Tibial artery (tissue), 4 donors: ENCODE measurements around the gene RFPL4A.
"Not testable (repeated sequence)": the region's sequence is repeated elsewhere in the genome, so short reads cannot be mapped to it uniquely, and the experiment has no call there.

Source experiments
- DNase-seq, 2 donors: peaks; one replicate each; pipeline ENCODE4 v3.0.0-alpha.2; 2019
- H3K27ac ChIP-seq, 2 donors: fragments of 200-600 bp; sonication (generic) in 1 of 2; 1 replicate in 1 of 2; 2 replicates in 1 of 2; pipeline ENCODE4 v1.5.1; 2018 to 2019; ENCODE audit warnings: mild to moderate bottlenecking in 1 of 2
- H3K27me3 ChIP-seq, 2 donors: fragments of 200-600 bp; sonication (generic) in 1 of 2; one replicate each; pipeline versions ENCODE4 v1.5.1 to v1.6.0; 2016 to 2019
- H3K36me3 ChIP-seq, 3 donors: fragments of 200-600 bp; sonication (generic) in 2 of 3; one replicate each; pipeline ENCODE4 v1.5.1; 2016 to 2019; ENCODE audit warnings: mild to moderate bottlenecking in 2 of 3
- H3K4me1 ChIP-seq, 4 donors: fragments of 200-600 bp; sonication (generic) in 2 of 4; 1 replicate in 3 of 4; 2 replicates in 1 of 4; pipeline ENCODE4 v1.5.1; 2016 to 2019
- H3K4me3 ChIP-seq, 2 donors: fragments of 200-600 bp; sonication (generic) in 1 of 2; 1 replicate in 1 of 2; 2 replicates in 1 of 2; pipeline ENCODE4 v1.5.1; 2018 to 2019; ENCODE audit warnings: mild to moderate bottlenecking in 2 of 2
- H3K9me3 ChIP-seq, 3 donors: fragments of 200-600 bp; sonication (generic) in 1 of 3; one replicate each; pipeline ENCODE4 v1.5.1; 2016 to 2019
- intact Hi-C: fragments of 100-400 bp; cut with DNase I; formaldehyde crosslinking; loops from one replicate; pipeline ENCODE4 v1.15.0; 2023; ENCODE audit warnings: low total_unique reads
- TF ChIP-seq, protein P1 (sequence below), 2 experiments: fragments of 200-600 bp in 1 of 2; fragments of 450-650 bp in 1 of 2; IDR thresholded peaks; one replicate each; pipeline ENCODE4 v1.5.1; 2017 to 2019; ENCODE audit warnings: antibody characterized with exemption in 2 of 2, mild to moderate bottlenecking in 1 of 2, moderate library complexity in 1 of 2

RFPL4A gene

DNA sequence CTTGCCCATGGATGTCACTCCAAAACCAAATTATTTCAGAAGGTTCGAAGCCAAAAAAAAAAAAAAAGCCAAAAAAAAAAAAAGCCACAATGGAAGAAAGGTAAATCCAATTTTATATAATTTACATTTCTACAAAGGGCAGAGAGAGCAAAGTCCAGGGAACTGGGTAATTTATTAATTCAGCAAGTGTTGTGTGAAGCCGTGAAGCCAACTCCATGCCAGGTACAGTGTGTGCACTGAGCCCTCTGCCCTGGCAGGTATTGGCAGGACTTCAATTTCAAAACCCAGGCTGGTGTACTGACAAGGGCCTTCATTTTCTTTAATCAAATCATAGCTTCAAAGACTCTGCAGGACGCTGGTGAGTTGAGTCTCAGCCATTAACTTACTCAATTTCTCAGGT, 5.5 kb upstream of the RFPL4A start:
- H3K27me3 ChIP-seq, result no peaks in the 10 kb centered on the region
- TF ChIP-seq, protein P1, sequence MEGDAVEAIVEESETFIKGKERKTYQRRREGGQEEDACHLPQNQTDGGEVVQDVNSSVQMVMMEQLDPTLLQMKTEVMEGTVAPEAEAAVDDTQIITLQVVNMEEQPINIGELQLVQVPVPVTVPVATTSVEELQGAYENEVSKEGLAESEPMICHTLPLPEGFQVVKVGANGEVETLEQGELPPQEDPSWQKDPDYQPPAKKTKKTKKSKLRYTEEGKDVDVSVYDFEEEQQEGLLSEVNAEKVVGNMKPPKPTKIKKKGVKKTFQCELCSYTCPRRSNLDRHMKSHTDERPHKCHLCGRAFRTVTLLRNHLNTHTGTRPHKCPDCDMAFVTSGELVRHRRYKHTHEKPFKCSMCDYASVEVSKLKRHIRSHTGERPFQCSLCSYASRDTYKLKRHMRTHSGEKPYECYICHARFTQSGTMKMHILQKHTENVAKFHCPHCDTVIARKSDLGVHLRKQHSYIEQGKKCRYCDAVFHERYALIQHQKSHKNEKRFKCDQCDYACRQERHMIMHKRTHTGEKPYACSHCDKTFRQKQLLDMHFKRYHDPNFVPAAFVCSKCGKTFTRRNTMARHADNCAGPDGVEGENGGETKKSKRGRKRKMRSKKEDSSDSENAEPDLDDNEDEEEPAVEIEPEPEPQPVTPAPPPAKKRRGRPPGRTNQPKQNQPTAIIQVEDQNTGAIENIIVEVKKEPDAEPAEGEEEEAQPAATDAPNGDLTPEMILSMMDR (IDR thresholded peaks at IDR 0.05), result no peak
- no peak overlapping the region for H3K4me3 ChIP-seq
- DNase-seq, result no peak
- H3K9me3 ChIP-seq, result no peaks in the 10 kb centered on the region
- intact Hi-C loops, result no loop called here
- H3K4me1 ChIP-seq, result no peaks in the 10 kb centered on the region
- H3K27ac ChIP-seq, result no peak overlapping the region
- no peaks in the 10 kb centered on the region for H3K36me3 ChIP-seq

DNA sequence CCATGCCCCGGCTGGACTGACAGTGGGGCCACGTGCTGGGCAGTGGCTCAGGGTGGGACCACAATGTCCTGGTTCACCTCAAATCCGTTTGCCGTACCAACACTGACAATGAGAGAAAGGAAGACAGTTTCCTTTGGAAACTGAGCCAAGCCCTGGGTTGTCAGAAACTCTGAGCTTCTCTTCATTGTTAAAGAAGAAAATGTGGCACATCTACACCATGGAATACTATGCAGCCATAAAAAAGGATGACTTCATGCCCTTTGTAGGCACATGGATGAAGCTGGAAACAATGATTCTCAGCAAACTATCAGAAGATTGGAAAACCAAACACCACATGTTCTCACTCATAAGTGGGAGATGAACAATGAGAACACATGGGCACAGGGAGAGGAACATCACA, 2.1 kb upstream of the RFPL4A start:
- H3K27me3 ChIP-seq, H3K9me3 ChIP-seq, H3K36me3 ChIP-seq, H3K27ac ChIP-seq, DNase-seq, H3K4me1 ChIP-seq, H3K4me3 ChIP-seq, intact Hi-C loops: not testable (repeated sequence)

DNA sequence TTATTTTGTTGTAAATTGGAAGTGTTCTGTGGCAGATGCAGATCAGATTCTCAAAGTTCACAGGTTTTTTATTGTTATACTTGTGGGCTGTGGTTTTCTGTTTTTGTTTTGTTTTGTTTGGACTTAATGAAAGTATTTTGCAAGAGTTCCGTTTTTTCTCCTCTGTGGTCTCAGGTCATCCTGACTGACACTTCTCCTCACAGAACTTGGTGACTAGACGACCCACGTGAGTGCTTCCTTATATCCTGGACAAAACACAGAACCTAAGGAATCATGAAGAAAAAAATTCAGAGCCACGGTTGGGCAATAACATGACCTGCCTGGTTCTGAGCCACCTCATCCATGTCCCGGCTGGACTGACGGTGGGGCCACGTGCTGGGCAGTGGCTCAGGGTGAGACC, 7.6 kb downstream of the RFPL4A start:
- no peaks in the 10 kb centered on the region for H3K4me1 ChIP-seq
- H3K27ac ChIP-seq, result no peak overlapping the region
- no peak overlapping the region for H3K4me3 ChIP-seq
- no peaks in the 10 kb centered on the region for H3K36me3 ChIP-seq
- H3K9me3 ChIP-seq, result peaks cover 0 to 4% (median 0%) of the 10 kb centered on the region in 3 donors
- intact Hi-C loops, result no loop called here
- H3K27me3 ChIP-seq, result no peaks in the 10 kb centered on the region
- DNase-seq, result no peak
- TF ChIP-seq, protein P1 (IDR thresholded peaks at IDR 0.05), result no peak

DNA sequence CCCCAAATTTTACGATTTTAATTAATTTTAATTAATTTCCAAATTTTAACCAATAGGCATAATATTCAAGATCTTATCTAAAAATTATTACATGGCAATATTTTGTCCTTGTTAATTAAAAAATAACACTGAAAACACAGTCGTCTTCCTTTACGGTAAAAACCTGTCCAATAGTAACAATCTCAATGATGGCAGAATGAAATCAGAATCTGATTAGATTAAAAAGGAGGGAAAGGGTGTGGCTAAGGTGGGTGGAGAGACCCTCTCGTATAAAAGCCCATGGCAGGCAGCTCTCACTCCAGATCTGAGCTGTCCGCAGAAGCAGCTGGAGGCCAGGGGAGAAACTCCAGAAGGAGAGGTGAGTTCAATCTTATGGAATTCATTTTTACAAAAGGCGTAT, 9.9 kb downstream of the RFPL4A start, which contains the start of gene RFPL4AL1:
RFPL4AL1 (plus strand) TSS at position 301 of the 400 bp plus-strand sequence. CDS start 2,687 bp downstream, outside the sequence.
- H3K9me3 ChIP-seq, H3K4me3 ChIP-seq, H3K36me3 ChIP-seq, DNase-seq, H3K27me3 ChIP-seq, intact Hi-C loops, H3K4me1 ChIP-seq, H3K27ac ChIP-seq: not testable (repeated sequence)

DNA sequence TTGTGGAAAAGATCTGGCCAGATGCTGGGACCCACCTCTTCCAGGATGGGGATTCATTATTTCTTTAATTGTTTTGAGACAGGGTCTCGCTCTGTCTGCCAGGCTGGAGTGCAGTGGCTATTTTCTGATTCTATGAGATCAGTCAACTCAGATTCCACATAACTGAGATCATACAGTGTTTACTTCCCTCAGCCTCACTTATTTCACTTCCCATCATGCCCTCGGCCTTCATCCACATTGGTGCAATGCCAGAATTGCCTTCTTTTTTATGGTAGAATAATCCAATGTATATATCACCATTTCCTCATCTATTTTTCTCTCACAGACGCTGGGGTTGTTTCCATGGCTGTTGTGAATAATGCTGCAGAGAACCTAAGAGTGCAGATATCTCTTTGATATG, 10.7 kb downstream of the RFPL4A start:
- H3K36me3 ChIP-seq, H3K4me1 ChIP-seq, intact Hi-C loops, H3K27me3 ChIP-seq, H3K9me3 ChIP-seq, H3K27ac ChIP-seq, H3K4me3 ChIP-seq, DNase-seq: not testable (repeated sequence)

DNA sequence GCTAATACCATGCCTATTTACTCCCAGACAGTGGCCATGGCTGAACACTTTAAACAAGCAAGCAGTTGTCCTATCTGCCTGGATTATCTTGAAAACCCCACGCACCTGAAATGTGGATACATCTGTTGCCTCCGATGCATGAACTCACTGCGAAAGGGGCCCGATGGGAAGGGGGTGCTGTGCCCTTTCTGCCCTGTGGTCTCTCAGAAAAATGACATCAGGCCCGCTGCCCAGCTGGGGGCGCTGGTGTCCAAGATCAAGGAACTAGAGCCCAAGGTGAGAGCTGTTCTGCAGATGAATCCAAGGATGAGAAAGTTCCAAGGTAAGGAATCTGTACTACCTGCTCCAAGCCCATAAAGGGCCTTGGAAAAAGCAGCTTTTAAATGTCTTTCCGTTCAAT, 18.6 kb downstream of the RFPL4A start:
- Histone ChIP-seq H3K4me1 (no peaks in the 10 kb centered on the region), H3K9me3 (no peaks in the 10 kb centered on the region), H3K4me3 (no peak overlapping the region), H3K36me3 (no peaks in the 10 kb centered on the region), H3K27me3 (no peaks in the 10 kb centered on the region), H3K27ac (no peak overlapping the region)
- no peak for DNase-seq
- intact Hi-C loops, result no loop called here
- TF ChIP-seq, protein P1 (IDR thresholded peaks at IDR 0.05), result no peak

DNA sequence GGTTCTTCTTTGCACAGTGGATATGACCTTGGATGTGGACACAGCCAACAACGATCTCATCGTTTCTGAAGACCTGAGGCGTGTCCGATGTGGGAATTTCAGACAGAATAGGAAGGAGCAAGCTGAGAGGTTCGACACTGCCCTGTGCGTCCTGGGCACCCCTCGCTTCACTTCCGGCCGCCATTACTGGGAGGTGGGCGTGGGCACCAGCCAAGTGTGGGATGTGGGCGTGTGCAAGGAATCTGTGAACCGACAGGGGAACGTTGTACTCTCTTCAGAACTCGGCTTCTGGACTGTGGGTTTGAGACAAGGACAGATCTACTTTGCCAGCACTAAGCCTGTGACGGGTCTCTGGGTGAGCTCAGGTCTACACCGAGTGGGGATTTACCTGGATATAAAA, 19.4 kb downstream of the RFPL4A start:
- TF ChIP-seq, protein P1 (IDR thresholded peaks at IDR 0.05), result no peak
- H3K27ac ChIP-seq, result no peak overlapping the region
- no peaks in the 10 kb centered on the region for H3K36me3 ChIP-seq
- no peak overlapping the region for H3K4me3 ChIP-seq
- intact Hi-C loops, result no loop called here
- no peaks in the 10 kb centered on the region for H3K27me3 ChIP-seq
- no peaks in the 10 kb centered on the region for H3K4me1 ChIP-seq
- no peaks in the 10 kb centered on the region for H3K9me3 ChIP-seq
- DNase-seq, result no peak
